Sigmoid colon (tissue), 7 donors: ENCODE measurements around the gene VPS13D. TPM values are rescaled to one million over a fixed set of nuclear protein-coding genes. Genes with fewer than 3 reads are reported as not detected.

ENCODE experiments used
- DNase-seq: peaks from one replicate; pipeline ENCODE4 v3.0.0-alpha.2; 2019
- H3K27ac ChIP-seq, 4 donors: fragments of 200-600 bp; sonication (generic); one replicate each; pipeline ENCODE4 v1.5.1; 2016 to 2019; ENCODE audit warnings: mild to moderate bottlenecking in 1 of 4
- H3K27me3 ChIP-seq, 3 donors: fragments of 200-600 bp; sonication (generic); one replicate each; pipeline ENCODE4 v1.5.1; 2019; ENCODE audit warnings: mild to moderate bottlenecking in 1 of 3
- H3K36me3 ChIP-seq, 4 donors: fragments of 200-600 bp; sonication (generic); one replicate each; pipeline ENCODE4 v1.5.1; 2016 to 2019
- H3K4me1 ChIP-seq, 4 donors: fragments of 200-600 bp; sonication (generic); one replicate each; pipeline ENCODE4 v1.5.1; 2017 to 2019
- H3K4me3 ChIP-seq, 4 donors: fragments of 200-600 bp; sonication (generic); one replicate each; pipeline ENCODE4 v1.5.1; 2017 to 2019; ENCODE audit warnings: mild to moderate bottlenecking in 2 of 4, moderate library complexity in 1 of 4
- H3K9me3 ChIP-seq, 4 donors: fragments of 200-600 bp in 3 of 4; sonication (generic) in 3 of 4; one replicate each; pipeline versions ENCODE4 v1.5.1 to v1.6.1; 2013 to 2019
- CTCF ChIP-seq, 4 experiments: fragments of 450-650 bp in 3 of 4; fragments of 200-600 bp in 1 of 4; IDR thresholded peaks; one replicate each; pipeline ENCODE4 v1.5.1; 2016 to 2019; ENCODE audit warnings: antibody characterized with exemption in 4 of 4, mild to moderate bottlenecking in 3 of 4, moderate library complexity in 2 of 4
- EP300 ChIP-seq, 4 donors: sonication (generic); formaldehyde crosslinking; IDR thresholded peaks; one replicate each; pipeline ENCODE4 v1.6.1; 2017; ENCODE audit warnings: antibody characterized with exemption in 4 of 4
- POLR2A ChIP-seq, 2 donors: fragments of 450-650 bp; IDR thresholded peaks; one replicate each; pipeline ENCODE4 v1.6.1; 2016; ENCODE audit warnings: antibody characterized with exemption in 2 of 2, mild to moderate bottlenecking in 2 of 2, moderate library complexity in 2 of 2
- POLR2AphosphoS5 ChIP-seq, 4 donors: sonication (generic); formaldehyde crosslinking; IDR thresholded peaks; one replicate each; pipeline ENCODE4 v1.6.1; 2017; ENCODE audit warnings: antibody characterized with exemption in 4 of 4
- WGBS, 2 donors: extraction: QIAGEN DNeasy Blood & Tissue Kit; methylation state at CpG; one replicate each; pipeline ENCODE4 v1.1.7; 2013; 5-methylcytosine and 5-hydroxymethylcytosine counted together
- intact Hi-C: fragments of 100-400 bp; cut with DNase I; formaldehyde crosslinking; loops from one replicate; pipeline ENCODE4 v1.15.1; 2023
- polyA plus RNA-seq, 3 donors: library from polyadenylated mRNA; stranded (reverse); fragments of 200-250 nt; gene quantifications; one replicate each; pipeline ENCODE4 v1.2.3, GENCODE V29; 2013
- total RNA-seq, 4 donors: library from RNA; depleted of rRNA; stranded (reverse); fragments of >200 nt; gene quantifications; one replicate each; pipeline ENCODE4 v1.1.0, GENCODE V29; 2016
- donor health status: healthy with polysubstance abuse.
- donor health status: Bipolar disorder and iron deficiency.
- donor health status: healthy.

The VPS13D gene
- total and polyA plus RNA-seq, 7 donors, result 7.6 to 90.8 (median 49.7) TPM

- no peak for TF ChIP-seq CTCF (IDR thresholded peaks at IDR 0.05)
- no peak for TF ChIP-seq POLR2AphosphoS5 (IDR thresholded peaks at IDR 0.05)
- TF ChIP-seq EP300 (IDR thresholded peaks at IDR 0.05), result no peak
- TF ChIP-seq POLR2A (IDR thresholded peaks at IDR 0.05), result no peak
- H3K4me1 ChIP-seq, result no peaks in the 10 kb centered on the region
- H3K36me3 ChIP-seq, result peaks cover 0 to 67% (median 34%) of the 10 kb centered on the region in 4 donors
- no peak for DNase-seq
- H3K27ac ChIP-seq, result no peak overlapping the region
- H3K9me3 ChIP-seq, result no peaks in the 10 kb centered on the region
- 63 to 80% methylated on average over 1 of the region's 1 CpG for WGBS, 2 donors
- no peak overlapping the region for H3K4me3 ChIP-seq
- intact Hi-C loops, result no loop called here
- H3K27me3 ChIP-seq, result no peaks in the 10 kb centered on the region
Measured at GRCh38 chr1:12296623-12297022, 66.8 kb downstream of the VPS13D start.

- Histone ChIP-seq H3K4me3 (no peak overlapping the region), H3K27ac (peak overlapping the region in 1 of 4 donors; percentile 28), H3K27me3 (no peaks in the 10 kb centered on the region), H3K9me3 (no peaks in the 10 kb centered on the region), H3K4me1 (no peaks in the 10 kb centered on the region), H3K36me3 (peaks cover 0 to 62% (median 17%) of the 10 kb centered on the region in 4 donors)
- 85 to 87% methylated on average over 4 of the region's 4 CpGs for WGBS, 2 donors
- no peak for TF ChIP-seq EP300 (IDR thresholded peaks at IDR 0.05)
- no peak for TF ChIP-seq POLR2A (IDR thresholded peaks at IDR 0.05)
- no peak for TF ChIP-seq POLR2AphosphoS5 (IDR thresholded peaks at IDR 0.05)
- no peak for TF ChIP-seq CTCF (IDR thresholded peaks at IDR 0.05)
- DNase-seq, result no peak
- intact Hi-C loops, result no loop called here
Measured at GRCh38 chr1:12300706-12301105, 70.9 kb downstream of the VPS13D start.

GRCh38 chr1:12301518-12302237, 71.8 kb downstream of the VPS13D start:
- H3K36me3 ChIP-seq, result peaks cover 0 to 61% (median 17%) of the 10 kb centered on the region in 4 donors
- DNase-seq, result no peak
- no peaks in the 10 kb centered on the region for H3K27me3 ChIP-seq
- TF ChIP-seq POLR2A (IDR thresholded peaks at IDR 0.05) (no peak), CTCF (IDR thresholded peaks at IDR 0.05) (no peak), POLR2AphosphoS5 (IDR thresholded peaks at IDR 0.05) (no peak), EP300 (IDR thresholded peaks at IDR 0.05) (no peak)
- H3K27ac ChIP-seq, result no peak overlapping the region
- no peak overlapping the region for H3K4me3 ChIP-seq
- no peaks in the 10 kb centered on the region for H3K4me1 ChIP-seq
- H3K9me3 ChIP-seq, result no peaks in the 10 kb centered on the region
- intact Hi-C loops, result no loop called here
- 85 to 90% methylated on average over 8 of the region's 8 CpGs for WGBS, 2 donors

- H3K4me3 ChIP-seq, result no peak overlapping the region
- TF ChIP-seq POLR2AphosphoS5 (IDR thresholded peaks at IDR 0.05) (no peak), EP300 (IDR thresholded peaks at IDR 0.05) (no peak), POLR2A (IDR thresholded peaks at IDR 0.05) (no peak), CTCF (IDR thresholded peaks at IDR 0.05) (no peak)
- peak overlapping the region in 1 of 4 donors; percentile 8 for H3K27ac ChIP-seq
- 66 to 91% methylated on average over 2 of the region's 2 CpGs for WGBS, 2 donors
- H3K36me3 ChIP-seq, result peaks cover 0 to 65% (median 20%) of the 10 kb centered on the region in 4 donors
- H3K27me3 ChIP-seq, result no peaks in the 10 kb centered on the region
- intact Hi-C loops, result no loop called here
- no peaks in the 10 kb centered on the region for H3K9me3 ChIP-seq
- no peak for DNase-seq
- no peaks in the 10 kb centered on the region for H3K4me1 ChIP-seq
Measured at GRCh38 chr1:12302798-12303447, 73.1 kb downstream of the VPS13D start.
